Activated CD4-positive, alpha-beta memory T cell treated with anti-CD3 and anti-CD28 coated beads for 36 hours (primary cell): Measurements from ENCODE around the gene STAT1. TPM values are rescaled to one million over a fixed set of nuclear protein-coding genes. Genes with fewer than 3 reads are reported as not detected.
A peak's percentile ranks its signal among the peaks of the same experiment; 100 is the strongest.

Source experiments
- CTCF ChIA-PET: fragments of 350-600 bp; sonication (Branson Sonifier 250); formaldehyde crosslinking; loops from one replicate; lab custom pipeline; 2021; ENCODE audit warnings: antibody characterized with exemption, inconsistent platforms; lab: Charles Lee
- POLR2A ChIA-PET: fragments of 350-600 bp; sonication (Branson Sonifier 250); formaldehyde crosslinking; loops from one replicate; lab custom pipeline; 2021; ENCODE audit warnings: antibody characterized with exemption; lab: Charles Lee
- DNase-seq: peaks from one replicate; pipeline ENCODE4 v3.0.0-alpha.2; 2020
- H3K27ac Mint-ChIP-seq: one replicate; pipeline ENCODE4 v1.8.0; 2021; ENCODE audit warnings: mixed read lengths
- H3K27me3 Mint-ChIP-seq: one replicate; pipeline ENCODE4 v1.8.0; 2021; ENCODE audit warnings: mixed read lengths
- H3K36me3 Mint-ChIP-seq: one replicate; pipeline ENCODE4 v1.8.0; 2021; ENCODE audit warnings: mixed read lengths
- H3K4me1 Mint-ChIP-seq: one replicate; pipeline ENCODE4 v1.8.0; 2021; ENCODE audit warnings: low read depth, mixed read lengths
- H3K4me3 Mint-ChIP-seq: one replicate; pipeline ENCODE4 v1.8.0; 2021; ENCODE audit warnings: mild to moderate bottlenecking, mixed read lengths
- H3K9me3 Mint-ChIP-seq: one replicate; pipeline ENCODE4 v1.8.0; 2021; ENCODE audit warnings: mixed read lengths
- intact Hi-C: fragments of 100-400 bp; cut with micrococcal nuclease; formaldehyde crosslinking; loops from one replicate; pipeline ENCODE4 v1.15.1; 2023
- total RNA-seq, 2 experiments: library from RNA; stranded (reverse); gene quantifications; one replicate each; pipeline ENCODE4 v1.2.3, GENCODE V29; 2021

Gene STAT1
- total RNA-seq, 2 experiments from 2014 or later, result 309 to 314 TPM

DNA sequence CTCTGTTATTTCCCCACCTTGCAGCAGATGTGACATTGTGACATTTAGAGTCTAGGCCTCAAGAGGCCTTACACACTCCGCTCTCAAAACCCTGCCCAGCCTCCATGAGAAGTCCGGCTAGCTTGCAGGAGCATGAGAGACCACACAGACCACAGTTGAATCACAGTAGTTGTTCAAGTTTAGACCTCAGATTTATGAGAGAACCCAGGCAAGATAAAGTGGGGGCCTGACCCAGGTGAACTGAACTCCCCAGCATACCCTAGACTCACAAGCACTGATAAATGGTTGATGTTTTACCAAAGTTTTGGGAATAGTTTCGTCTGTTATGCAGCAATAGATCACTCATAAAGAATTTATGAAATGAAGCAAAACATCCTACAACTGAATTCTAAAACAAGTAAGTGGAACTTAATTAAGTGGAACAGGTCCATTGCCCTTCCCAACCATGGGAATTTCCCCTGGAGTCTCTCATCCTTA, 4.7 kb upstream of the STAT1 start:
- H3K27ac Mint-ChIP-seq, result peak overlapping the region; percentile 74
- DNase-seq, result no peak
- peaks cover 2% of the 10 kb centered on the region for H3K27me3 Mint-ChIP-seq
- H3K36me3 Mint-ChIP-seq, result peaks cover 5% of the 10 kb centered on the region
- ChIA-PET POLR2A (interaction anchor here (0.7 to 1.2 kb wide), 2 partner anchors 16 to 137 kb away, joined by 3 read pairs; no protein-coding TSS in a partner anchor), CTCF (interaction anchor here (1.2 to 2.8 kb wide), 3 partner anchors 11 to 136 kb away, joined by 3 to 8 read pairs (median 7); no protein-coding TSS in a partner anchor)
- peaks cover 7% of the 10 kb centered on the region for H3K9me3 Mint-ChIP-seq
- peak overlapping the region; percentile 51 for H3K4me3 Mint-ChIP-seq
- peaks cover 25% of the 10 kb centered on the region for H3K4me1 Mint-ChIP-seq
- intact Hi-C loops, result loop anchor here (1.0 kb wide), 1 partner anchor 340 kb away; no protein-coding TSS in a partner anchor

DNA sequence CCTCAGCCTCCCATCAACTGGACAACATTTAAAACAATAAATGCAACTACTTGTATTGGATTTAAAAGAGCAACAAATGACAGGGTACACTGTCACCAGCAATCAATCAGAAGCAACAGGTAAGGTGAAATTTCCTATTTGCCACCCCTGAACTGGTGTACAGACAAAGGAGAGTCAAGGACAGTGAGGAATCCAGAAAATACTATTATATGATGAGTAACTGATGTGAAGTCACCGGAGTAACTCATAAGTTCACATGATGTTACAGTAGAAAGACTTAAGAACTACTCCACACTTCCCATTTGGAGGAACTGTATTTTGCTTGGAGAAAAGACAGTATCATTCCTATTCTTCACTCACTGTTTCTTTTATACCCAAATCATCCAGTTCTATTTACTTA, 4.1 kb upstream of the STAT1 start:
- H3K36me3 Mint-ChIP-seq, result peaks cover 5% of the 10 kb centered on the region
- no peak for DNase-seq
- intact Hi-C loops, result loop anchor here (1.0 kb wide), 1 partner anchor 340 kb away; no protein-coding TSS in a partner anchor
- H3K27me3 Mint-ChIP-seq, result peaks cover 2% of the 10 kb centered on the region
- peaks cover 25% of the 10 kb centered on the region for H3K4me1 Mint-ChIP-seq
- H3K9me3 Mint-ChIP-seq, result peaks cover 7% of the 10 kb centered on the region
- peak overlapping the region; percentile 65 for H3K27ac Mint-ChIP-seq
- ChIA-PET POLR2A (no interaction called here), CTCF (interaction anchor here (1.2 kb wide), 1 partner anchor 137 kb away, joined by 3 read pairs; no protein-coding TSS in a partner anchor)
- no peak overlapping the region for H3K4me3 Mint-ChIP-seq

- ChIA-PET CTCF (interaction anchor here (0.6 to 1.3 kb wide), 2 partner anchors 14 to 15 kb away, joined by 3 to 4 read pairs; no protein-coding TSS in a partner anchor), POLR2A (interaction anchor here (1.2 to 4.4 kb wide), 3 partner anchors 21 to 661 kb away, joined by 3 to 31 read pairs (median 4); partner anchors contain the start of gene GLS)
- Mint-ChIP-seq H3K4me1 (peaks cover 33% of the 10 kb centered on the region), H3K4me3 (no peak overlapping the region), H3K27me3 (peaks cover 2% of the 10 kb centered on the region), H3K27ac (no peak overlapping the region), H3K9me3 (peaks cover 7% of the 10 kb centered on the region), H3K36me3 (peaks cover 7% of the 10 kb centered on the region)
- DNase-seq, result no peak
- intact Hi-C loops, result loop anchor here (1.0 to 2.0 kb wide), 2 partner anchors 171 to 662 kb away; partner anchors contain the start of gene NABP1
These were observed 1.9 kb upstream of the STAT1 start for GRCh38 chr2:191015831-191016230.

DNA sequence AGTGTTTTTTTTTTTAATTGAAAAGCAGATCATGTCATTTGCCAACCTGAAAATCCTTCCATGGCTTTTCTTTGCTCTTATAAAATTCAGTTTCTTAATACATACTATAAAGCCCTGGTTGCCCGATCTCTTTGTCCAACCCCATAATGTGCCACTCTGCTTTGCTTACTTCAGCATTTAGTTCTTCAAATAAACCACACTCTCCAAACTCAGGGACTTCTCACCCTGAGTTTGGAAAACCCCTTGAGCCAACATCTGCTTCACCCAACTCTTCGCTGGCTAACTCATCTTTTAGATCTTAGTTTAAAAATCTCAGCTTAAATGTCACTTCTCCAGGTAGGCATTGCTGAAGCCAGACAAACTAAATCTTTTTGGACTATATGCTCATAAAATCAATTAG, 1.3 kb upstream of the STAT1 start:
- peaks cover 2% of the 10 kb centered on the region for H3K27me3 Mint-ChIP-seq
- peaks cover 9% of the 10 kb centered on the region for H3K36me3 Mint-ChIP-seq
- H3K9me3 Mint-ChIP-seq, result peaks cover 7% of the 10 kb centered on the region
- DNase-seq, result no peak
- no peak overlapping the region for H3K27ac Mint-ChIP-seq
- H3K4me1 Mint-ChIP-seq, result peaks cover 37% of the 10 kb centered on the region
- intact Hi-C loops, result loop anchor here (1.0 to 2.0 kb wide), 2 partner anchors 170 to 663 kb away; partner anchors contain the start of gene NABP1
- CTCF ChIA-PET, result interaction anchor here (1.1 to 1.9 kb wide), 3 partner anchors 8 to 140 kb away, joined by 4 to 7 read pairs (median 5); no protein-coding TSS in a partner anchor
- H3K4me3 Mint-ChIP-seq, result no peak overlapping the region
- POLR2A ChIA-PET, result interaction anchor here (0.8 to 4.4 kb wide), 6 partner anchors 8 to 135 kb away, joined by 3 to 31 read pairs (median 4); partner anchors contain the start of genes GLS and STAT4

DNA sequence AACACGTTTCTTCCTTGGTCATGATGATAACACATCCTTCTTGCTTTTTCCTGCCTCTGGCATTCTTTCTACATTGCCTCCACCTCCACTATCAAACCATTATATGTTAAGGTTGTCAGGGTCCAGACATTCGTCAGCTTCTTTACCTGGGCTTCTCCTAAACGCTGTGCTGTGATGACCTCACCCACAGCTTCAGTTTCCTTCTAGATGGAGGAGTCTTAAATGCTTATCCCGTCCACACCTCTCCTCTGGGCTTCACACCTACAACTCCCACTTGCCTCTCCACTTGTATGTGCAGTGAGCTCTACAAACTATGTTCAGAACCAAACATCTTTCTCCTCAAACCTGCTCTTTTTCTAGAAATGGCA, 666 bp upstream of the STAT1 start:
- Mint-ChIP-seq H3K27me3 (no peaks in the 10 kb centered on the region), H3K4me1 (peaks cover 42% of the 10 kb centered on the region), H3K9me3 (peaks cover 7% of the 10 kb centered on the region), H3K27ac (no peak overlapping the region), H3K4me3 (no peak overlapping the region), H3K36me3 (peaks cover 13% of the 10 kb centered on the region)
- no peak for DNase-seq
- ChIA-PET POLR2A (interaction anchor here (0.7 to 4.4 kb wide), 11 partner anchors 9 to 336 kb away, joined by 3 to 31 read pairs (median 4); partner anchors contain the start of genes GLS and STAT4), CTCF (interaction anchor here (1.1 to 1.9 kb wide), 3 partner anchors 8 to 141 kb away, joined by 4 to 7 read pairs (median 5); no protein-coding TSS in a partner anchor)
- intact Hi-C loops, result loop anchor here (1.0 to 5.0 kb wide), 6 partner anchors 8 to 664 kb away; partner anchors contain the start of genes GLS and NABP1

- H3K9me3 Mint-ChIP-seq, result peaks cover 7% of the 10 kb centered on the region
- intact Hi-C loops, result loop anchor here (5.0 kb wide), 1 partner anchor 36 kb away; no protein-coding TSS in a partner anchor
- ChIA-PET POLR2A (interaction anchor here (1.0 to 4.4 kb wide), 6 partner anchors 10 to 132 kb away, joined by 3 to 31 read pairs (median 6); partner anchors contain the start of gene GLS), CTCF (interaction anchor here (1.3 to 1.9 kb wide), 2 partner anchors 17 to 142 kb away, joined by 4 to 7 read pairs; no protein-coding TSS in a partner anchor)
- H3K27ac Mint-ChIP-seq, result no peak overlapping the region
- H3K27me3 Mint-ChIP-seq, result no peaks in the 10 kb centered on the region
- peaks cover 38% of the 10 kb centered on the region for H3K4me1 Mint-ChIP-seq
- no peak for DNase-seq
- H3K4me3 Mint-ChIP-seq, result no peak overlapping the region
- peaks cover 20% of the 10 kb centered on the region for H3K36me3 Mint-ChIP-seq
These were observed 364 bp downstream of the STAT1 start for GRCh38 chr2:191013682-191013931.

DNA sequence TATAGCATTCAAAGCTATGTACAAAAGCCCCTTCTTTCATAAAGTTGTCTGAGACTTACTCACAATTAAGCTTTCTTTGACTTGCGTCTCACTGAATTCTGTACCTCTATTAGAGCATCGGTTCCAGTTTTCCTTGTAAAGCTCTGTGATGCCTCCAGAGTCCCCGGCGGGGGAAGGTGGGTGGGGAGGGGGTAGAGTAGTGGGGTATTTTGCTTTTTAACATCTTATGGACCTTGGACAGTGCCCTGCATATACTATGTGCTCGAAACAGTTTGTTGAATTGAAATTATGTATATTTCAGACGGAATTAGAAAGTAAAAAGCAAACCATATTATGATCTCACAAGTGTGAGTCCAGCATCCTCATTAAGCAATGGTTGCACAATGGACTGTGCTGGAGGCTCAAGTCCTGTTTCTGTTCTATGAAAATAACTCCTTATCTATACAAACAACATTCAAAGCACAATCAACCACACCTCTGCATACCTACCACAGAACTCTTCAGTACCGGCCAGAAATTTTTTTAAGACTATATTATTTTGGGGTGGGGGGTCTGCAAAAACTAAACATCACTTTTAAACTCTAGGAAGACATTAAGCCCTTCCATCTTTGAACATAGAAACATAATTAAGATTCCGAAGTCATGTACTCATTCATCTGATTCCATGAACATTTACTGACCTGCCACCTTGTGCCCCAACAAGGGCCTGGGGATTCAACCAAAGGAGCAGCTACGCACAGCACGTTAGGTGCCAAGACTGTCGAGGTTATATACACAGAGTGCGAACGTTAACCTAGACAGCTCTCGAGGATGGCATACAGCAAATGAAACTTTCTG, 908 bp downstream of the STAT1 start:
- peaks cover 7% of the 10 kb centered on the region for H3K9me3 Mint-ChIP-seq
- peaks cover 24% of the 10 kb centered on the region for H3K36me3 Mint-ChIP-seq
- POLR2A ChIA-PET, result interaction anchor here (0.6 to 4.4 kb wide), 16 partner anchors 7 to 669 kb away, joined by 3 to 31 read pairs (median 3); partner anchors contain the start of gene GLS
- peaks cover 38% of the 10 kb centered on the region for H3K4me1 Mint-ChIP-seq
- CTCF ChIA-PET, result interaction anchor here (1.0 to 2.0 kb wide), 8 partner anchors 10 to 143 kb away, joined by 3 to 7 read pairs (median 4); no protein-coding TSS in a partner anchor
- DNase-seq, result no peak
- no peak overlapping the region for H3K27ac Mint-ChIP-seq
- no peaks in the 10 kb centered on the region for H3K27me3 Mint-ChIP-seq
- no peak overlapping the region for H3K4me3 Mint-ChIP-seq
- intact Hi-C loops, result loop anchor here (1.0 to 5.0 kb wide), 2 partner anchors 12 to 36 kb away; no protein-coding TSS in a partner anchor

DNA sequence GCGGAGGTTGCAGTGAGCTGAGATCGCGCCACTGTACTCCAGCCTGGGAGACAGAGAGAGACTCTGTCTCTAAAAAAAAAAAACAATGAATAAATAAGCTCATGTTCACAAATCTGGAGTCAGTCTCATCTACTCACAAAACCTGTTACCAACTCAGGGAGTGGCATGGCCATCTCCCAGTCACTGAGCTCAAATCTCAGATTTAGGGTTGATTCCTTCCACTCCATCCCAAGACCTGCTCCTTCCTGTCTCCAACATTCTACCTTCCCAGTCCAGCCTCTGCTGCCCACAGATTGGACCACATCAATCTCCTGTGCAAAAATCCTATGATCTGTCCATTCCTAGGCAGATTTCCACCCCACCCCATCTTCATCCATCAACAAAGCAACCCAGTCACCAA, 1.6 kb downstream of the STAT1 start:
- ChIA-PET CTCF (interaction anchor here (1.0 to 2.0 kb wide), 7 partner anchors 11 to 144 kb away, joined by 3 to 6 read pairs (median 4); no protein-coding TSS in a partner anchor), POLR2A (interaction anchor here (0.5 to 4.4 kb wide), 16 partner anchors 8 to 668 kb away, joined by 3 to 31 read pairs (median 3); partner anchors contain the start of gene GLS)
- H3K36me3 Mint-ChIP-seq, result peaks cover 32% of the 10 kb centered on the region
- H3K4me1 Mint-ChIP-seq, result peaks cover 38% of the 10 kb centered on the region
- intact Hi-C loops, result loop anchor here (1.0 to 5.0 kb wide), 2 partner anchors 11 to 35 kb away; no protein-coding TSS in a partner anchor
- H3K27me3 Mint-ChIP-seq, result no peaks in the 10 kb centered on the region
- H3K9me3 Mint-ChIP-seq, result peaks cover 7% of the 10 kb centered on the region
- H3K27ac Mint-ChIP-seq, result no peak overlapping the region
- H3K4me3 Mint-ChIP-seq, result no peak overlapping the region
- DNase-seq, result no peak

DNA sequence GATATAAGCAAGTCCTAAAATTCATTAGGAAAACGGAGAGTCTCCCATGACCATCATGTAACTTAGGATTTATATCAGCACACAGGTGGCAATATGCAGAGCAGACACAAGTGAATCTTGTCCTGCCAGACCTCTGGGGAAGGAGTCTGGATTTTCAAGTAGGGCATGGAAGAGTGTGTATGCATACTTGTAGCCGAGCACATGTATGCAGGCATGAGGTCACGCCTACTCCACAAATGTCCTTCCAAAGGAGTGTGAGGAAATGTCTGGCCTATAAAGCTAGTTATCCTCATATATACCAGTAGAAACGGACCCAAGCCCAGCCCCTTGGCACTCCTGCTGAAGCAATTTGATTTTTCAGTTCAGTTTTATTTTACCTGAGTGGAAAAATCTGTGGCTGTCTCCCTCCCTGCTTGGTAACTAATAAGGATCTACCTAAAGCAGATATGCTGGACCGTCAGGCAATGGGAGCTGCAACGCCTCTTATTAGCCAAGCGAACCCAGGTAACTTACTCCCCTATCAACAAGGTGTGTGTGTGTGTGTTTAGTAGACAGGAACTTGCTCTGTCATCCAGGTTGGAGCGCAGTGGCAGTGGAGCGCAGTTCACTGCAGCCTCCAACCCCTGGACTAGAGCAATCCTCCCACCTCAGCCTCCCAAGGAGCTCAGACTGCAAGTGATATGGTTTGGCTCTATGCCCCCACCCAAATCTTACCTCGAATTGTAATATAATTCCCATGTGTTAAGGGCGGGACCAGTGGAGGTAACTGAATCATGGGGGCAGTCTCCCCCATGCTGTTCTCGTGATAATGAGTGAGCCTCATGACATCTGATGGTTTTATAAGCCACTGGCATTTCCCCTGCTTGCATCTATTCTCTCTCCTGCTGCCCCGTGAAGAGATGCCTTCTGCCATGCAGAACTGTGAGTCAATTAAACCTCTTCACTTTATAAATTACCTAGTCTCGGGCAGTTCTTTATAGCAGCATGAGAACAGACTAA, 2.8 kb downstream of the STAT1 start:
- CTCF ChIA-PET, result interaction anchor here (1.1 to 2.0 kb wide), 6 partner anchors 15 to 145 kb away, joined by 3 to 6 read pairs (median 4); no protein-coding TSS in a partner anchor
- intact Hi-C loops, result loop anchor here (5.0 kb wide), 1 partner anchor 34 kb away; no protein-coding TSS in a partner anchor
- H3K27ac Mint-ChIP-seq, result no peak overlapping the region

More for the DNA sequence above, 2.8 kb downstream of the STAT1 start:
- POLR2A ChIA-PET, result interaction anchor here (2.0 to 4.4 kb wide), 5 partner anchors 9 to 129 kb away, joined by 5 to 31 read pairs (median 15); partner anchors contain the start of gene GLS
- peaks cover 44% of the 10 kb centered on the region for H3K4me1 Mint-ChIP-seq
- H3K36me3 Mint-ChIP-seq, result peaks cover 43% of the 10 kb centered on the region
- no peaks in the 10 kb centered on the region for H3K27me3 Mint-ChIP-seq
- H3K9me3 Mint-ChIP-seq, result peaks cover 7% of the 10 kb centered on the region
- DNase-seq, result no peak
- no peak overlapping the region for H3K4me3 Mint-ChIP-seq
